ENCODE results near the gene LIMS2. TPM values are rescaled to one million over a fixed set of nuclear protein-coding genes. Genes with fewer than 3 reads are reported as not detected.

The LIMS2 gene
- total RNA-seq, 3 donors from 2014 or later: 9.5 to 27.9 (median 19.4) TPM

GRCh38 chr2:127632592-127633489 lies 42.5 kb downstream of the LIMS2 start:
- intact Hi-C loops (cut with DNase I; ENCODE audit: low total_unique reads): no loop called here
- no peak for DNase-seq (ENCODE audit: low spot score in 2 of 2)
- Histone ChIP-seq H3K4me1 (peaks cover under 1 to 10% of the 10 kb centered on the region in 2 donors), H3K27me3 (no peaks in the 10 kb centered on the region), H3K9me3 (no peaks in the 10 kb centered on the region), H3K27ac (no peak overlapping the region), H3K36me3 (no peaks in the 10 kb centered on the region), H3K4me3 (no peak overlapping the region)
- TF ChIP-seq CTCF (IDR thresholded peaks at IDR 0.05): no peak
- TF ChIP-seq POLR2AphosphoS5 (IDR thresholded peaks at IDR 0.05): no peak
- no peak for TF ChIP-seq POLR2A (IDR thresholded peaks at IDR 0.05)

DNA sequence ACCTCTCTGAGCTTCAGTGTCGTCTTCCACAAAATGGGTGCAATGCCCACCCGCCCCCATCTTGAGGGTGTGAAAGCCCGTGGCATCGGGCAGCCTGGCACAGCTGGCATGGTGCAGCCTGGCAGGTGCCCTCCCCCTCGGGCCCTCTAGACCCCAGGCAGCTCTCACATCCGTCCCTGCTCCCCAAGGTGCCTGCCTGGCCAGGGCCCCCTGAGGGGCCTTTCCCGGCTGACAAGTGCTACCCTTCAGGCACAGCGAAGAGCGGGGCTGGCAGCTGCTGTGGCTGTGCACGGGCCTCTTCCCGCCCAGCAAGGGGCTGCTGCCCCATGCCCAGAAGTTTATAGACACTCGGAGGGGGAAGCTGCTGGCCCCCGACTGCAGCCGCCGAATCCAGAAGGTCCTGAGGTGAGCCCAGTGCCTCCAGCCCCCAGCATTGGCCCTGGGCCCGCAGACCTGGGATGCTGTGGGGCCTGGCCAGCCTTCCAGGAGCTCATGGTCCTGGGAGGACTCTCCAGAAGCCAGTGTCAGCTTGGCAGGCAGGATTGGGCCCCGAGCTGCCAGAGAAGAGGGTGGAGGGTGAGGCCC lies 43.2 kb downstream of the LIMS2 start:
- peaks cover 0 to 9% of the 10 kb centered on the region in 2 donors for H3K4me1 ChIP-seq
- H3K27ac ChIP-seq: no peak overlapping the region
- intact Hi-C loops (cut with DNase I; ENCODE audit: low total_unique reads): no loop called here

DNA sequence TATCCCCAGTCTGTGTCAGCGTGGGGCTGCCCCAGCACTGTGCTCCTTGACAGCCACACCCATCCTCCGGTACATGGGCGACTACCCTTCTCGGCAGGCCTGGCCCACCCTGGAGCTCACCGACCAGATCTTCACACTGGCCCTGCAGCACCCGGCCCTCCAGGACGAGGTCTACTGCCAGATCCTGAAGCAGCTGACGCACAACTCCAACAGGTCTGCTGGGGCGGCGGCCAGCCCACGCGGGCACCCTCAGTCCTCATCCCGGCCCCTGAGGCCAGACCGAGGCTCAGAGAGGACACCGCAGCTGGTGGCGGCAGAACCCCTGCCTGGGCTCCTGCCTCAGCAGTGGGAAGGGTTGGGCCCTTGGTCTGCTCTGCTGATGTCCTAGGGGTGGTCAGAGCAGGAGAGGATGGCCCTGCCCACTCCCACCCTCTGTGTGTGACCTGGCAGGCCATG lies 43.8 kb downstream of the LIMS2 start:
- peaks cover 0 to 7% of the 10 kb centered on the region in 2 donors for H3K4me1 ChIP-seq
- no peak for TF ChIP-seq POLR2AphosphoS5 (IDR thresholded peaks at IDR 0.05)
- no peak for TF ChIP-seq POLR2A (IDR thresholded peaks at IDR 0.05)
- TF ChIP-seq CTCF (IDR thresholded peaks at IDR 0.05): no peak
- no peak overlapping the region for H3K4me3 ChIP-seq
- no peaks in the 10 kb centered on the region for H3K36me3 ChIP-seq
- H3K9me3 ChIP-seq: no peaks in the 10 kb centered on the region
- no peaks in the 10 kb centered on the region for H3K27me3 ChIP-seq
- DNase-seq (ENCODE audit: low spot score in 2 of 2): no peak
- intact Hi-C loops (cut with DNase I; ENCODE audit: low total_unique reads): no loop called here
- no peak overlapping the region for H3K27ac ChIP-seq

More for the DNA sequence above, 43.2 kb downstream of the LIMS2 start:
- no peaks in the 10 kb centered on the region for H3K36me3 ChIP-seq
- no peaks in the 10 kb centered on the region for H3K27me3 ChIP-seq
- DNase-seq (ENCODE audit: low spot score in 2 of 2): no peak
- H3K4me3 ChIP-seq: no peak overlapping the region
- H3K9me3 ChIP-seq: no peaks in the 10 kb centered on the region
- no peak for TF ChIP-seq POLR2AphosphoS5 (IDR thresholded peaks at IDR 0.05)
- TF ChIP-seq CTCF (IDR thresholded peaks at IDR 0.05): no peak
- no peak for TF ChIP-seq POLR2A (IDR thresholded peaks at IDR 0.05)

- Histone ChIP-seq H3K4me3 (no peak overlapping the region), H3K9me3 (no peaks in the 10 kb centered on the region), H3K36me3 (no peaks in the 10 kb centered on the region), H3K27me3 (no peaks in the 10 kb centered on the region), H3K27ac (no peak overlapping the region), H3K4me1 (peaks cover 0 to 7% of the 10 kb centered on the region in 2 donors)
- intact Hi-C loops (cut with DNase I; ENCODE audit: low total_unique reads): no loop called here
- DNase-seq (ENCODE audit: low spot score in 2 of 2): no peak
- no peak for TF ChIP-seq CTCF (IDR thresholded peaks at IDR 0.05)
- TF ChIP-seq POLR2A (IDR thresholded peaks at IDR 0.05): no peak
- TF ChIP-seq POLR2AphosphoS5 (IDR thresholded peaks at IDR 0.05): no peak
These were observed 44.3 kb downstream of the LIMS2 start for GRCh38 chr2:127630864-127631540.

All from breast epithelium (tissue), 4 donors.